Loucy (cell line): ENCODE data around the gene FAIM2.

ENCODE experiments used
- CTCF ChIP-seq: fragments of 200-600 bp; sonication (generic); conservative IDR thresholded peaks from 2 replicates; pipeline ENCODE4 v1.5.1; 2014; ENCODE audit warnings: mild to moderate bottlenecking, antibody characterized with exemption, low read length
- EZH2phosphoT487 ChIP-seq: fragments of 200-600 bp; IDR thresholded peaks from 2 replicates; pipeline ENCODE4 v1.6.1; 2018; ENCODE audit warnings: antibody characterized with exemption, mild to moderate bottlenecking, moderate library complexity, borderline replicate concordance

- TF ChIP-seq CTCF (no peak), EZH2phosphoT487 (no peak)
Observed at GRCh38 chr12:49870501-49871262, 33.0 kb downstream of the FAIM2 start.
